GM19468 (cell line): ENCODE measurements around the gene GOT1.

Experiments
- ATAC-seq: cut with Tn5 transposase; IDR thresholded peaks from one replicate; pipeline ENCODE4 v1.9.1; 2021; ENCODE audit warnings: mild to moderate bottlenecking, moderate library complexity, moderate number of reproducible peaks; ENCODE audit not compliant: unreplicated experiment; ENCODE audit errors: extremely low read depth

The GOT1 gene

DNA sequence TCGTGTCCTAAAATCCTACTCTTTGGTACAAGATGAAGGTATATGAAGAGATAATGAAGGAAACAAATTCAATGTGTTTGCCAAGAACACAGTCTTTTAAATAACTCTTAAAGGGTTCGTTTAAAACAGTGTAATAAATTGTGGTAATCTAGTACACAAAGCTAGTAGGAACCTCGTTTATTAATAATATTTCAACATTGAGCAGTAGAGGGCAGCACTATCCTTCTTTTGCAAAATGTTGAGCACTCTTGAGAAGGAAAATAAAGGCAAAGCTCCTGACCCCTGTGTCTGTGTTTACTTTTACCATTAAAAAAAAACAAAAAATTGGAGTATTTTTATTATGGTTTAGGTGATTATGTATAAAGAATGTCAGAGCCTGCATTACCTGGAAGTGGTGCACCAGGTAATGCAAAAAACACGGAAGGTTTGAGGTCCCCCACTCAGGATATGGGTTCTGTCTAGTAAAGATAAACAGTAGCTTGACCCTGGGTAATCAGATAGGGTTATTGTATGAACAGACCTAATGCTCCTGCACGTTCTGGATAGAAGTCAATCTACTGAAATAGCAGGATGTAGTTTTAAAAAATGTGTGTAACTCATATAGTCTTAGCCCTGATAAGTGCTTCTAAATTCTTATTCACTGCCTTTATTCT, 5.7 kb upstream of the GOT1 start:
- ATAC-seq = no peak

GRCh38 chr10:99433378-99434020, 3.1 kb upstream of the GOT1 start:
- ATAC-seq = no peak

GRCh38 chr10:99432881-99433280, 2.5 kb upstream of the GOT1 start:
- ATAC-seq = no peak

- no peak for ATAC-seq
Observed at GRCh38 chr10:99432047-99432446, 1.6 kb upstream of the GOT1 start.

DNA sequence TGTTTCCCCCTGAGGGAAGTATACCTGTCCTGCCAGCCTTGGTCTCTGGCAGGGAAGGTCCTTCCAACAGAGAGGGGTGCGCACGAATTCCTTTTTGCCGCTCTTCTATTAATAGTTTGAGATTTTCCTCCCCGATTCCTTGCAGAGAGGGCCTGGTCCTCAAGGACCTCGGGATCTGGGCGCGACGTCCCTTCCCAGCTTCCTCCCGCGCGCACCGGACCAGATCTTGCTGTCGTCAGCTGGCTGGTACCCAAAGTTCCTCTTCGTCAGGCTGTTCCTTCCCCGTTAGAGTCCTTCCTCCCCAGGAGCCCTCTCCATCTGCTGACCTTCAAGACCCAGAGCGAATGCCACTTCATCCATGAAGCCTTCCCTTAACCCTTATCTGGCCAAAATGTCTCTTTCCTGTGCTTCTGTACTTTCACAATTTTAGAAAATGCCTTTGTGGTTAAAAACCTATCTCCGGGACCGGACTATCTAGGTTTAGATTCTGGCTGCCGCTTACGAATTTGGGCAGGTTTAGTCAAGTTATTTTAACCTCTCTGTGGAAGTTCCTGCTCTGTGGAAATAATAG, 851 bp upstream of the GOT1 start:
- ATAC-seq = no peak

DNA sequence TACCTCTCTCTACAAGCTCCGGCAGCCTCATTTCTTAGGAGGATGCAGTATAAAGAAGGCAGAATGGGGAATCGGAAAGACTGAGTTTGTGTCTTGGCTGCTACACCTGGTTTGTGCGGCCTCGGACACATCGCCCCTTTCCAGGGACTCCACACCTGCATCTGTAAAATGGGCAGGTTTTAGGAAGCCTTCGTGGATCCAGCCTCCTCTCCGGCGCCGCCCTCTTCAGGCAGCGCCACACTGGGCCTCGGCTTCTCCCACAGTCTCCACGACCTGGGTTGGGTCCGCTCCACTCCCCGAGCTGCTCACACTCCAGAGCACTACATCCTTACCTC, 341 bp downstream of the GOT1 start:
- ATAC-seq = no peak

- ATAC-seq = no peak
Observed at GRCh38 chr10:99429517-99430095, 818 bp downstream of the GOT1 start.

DNA sequence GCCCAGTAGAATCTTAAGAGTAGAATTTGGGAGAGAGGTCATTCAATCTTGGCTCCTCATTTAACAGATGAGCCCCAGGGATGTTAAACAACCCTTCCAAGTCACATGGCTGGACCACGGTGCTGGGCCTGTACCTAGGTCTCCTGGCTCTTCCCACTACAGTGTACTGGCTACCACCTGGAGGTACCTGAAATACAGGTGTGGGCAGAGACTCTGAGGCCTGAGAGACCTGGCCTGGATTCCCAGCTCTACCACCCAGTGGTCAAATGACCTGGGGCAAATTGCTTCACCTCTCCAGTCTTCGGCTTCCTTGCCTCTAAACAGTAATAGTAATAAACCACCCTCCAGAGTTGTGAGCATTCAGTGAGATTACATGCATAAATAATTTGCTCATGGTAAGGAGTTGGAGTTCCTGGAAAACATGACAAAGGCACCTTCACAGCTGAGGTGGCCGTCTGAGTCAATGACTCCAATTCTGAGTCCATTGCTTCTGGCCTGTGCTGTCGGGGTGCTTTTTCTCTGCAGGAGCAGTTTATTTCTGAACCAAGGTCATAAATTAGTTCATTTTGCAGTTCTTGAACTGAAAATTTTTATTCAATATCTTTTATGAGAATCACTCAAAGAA, 2.7 kb downstream of the GOT1 start:
- no peak for ATAC-seq

- ATAC-seq = no peak
Observed at GRCh38 chr10:99426689-99427088, 3.7 kb downstream of the GOT1 start.

DNA sequence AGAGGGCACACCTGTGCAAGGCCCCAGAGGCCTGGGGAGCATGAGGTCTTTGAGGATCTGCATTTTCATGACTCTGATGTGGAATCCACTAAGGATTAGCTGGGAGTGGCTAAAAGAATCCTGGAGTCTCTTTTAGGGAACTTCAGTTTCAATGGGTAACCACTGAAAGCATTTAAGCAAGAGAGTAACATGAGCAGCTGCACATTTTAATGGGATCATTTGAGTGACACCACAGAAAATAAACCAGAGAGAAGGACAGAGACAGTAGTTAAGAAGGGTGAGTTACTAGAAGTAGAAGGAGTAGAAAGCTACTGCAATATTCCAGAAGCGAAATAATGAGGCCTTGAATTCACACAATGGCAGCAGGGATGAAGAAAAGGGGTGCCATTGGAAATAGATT, 5.2 kb downstream of the GOT1 start:
- no peak for ATAC-seq

DNA sequence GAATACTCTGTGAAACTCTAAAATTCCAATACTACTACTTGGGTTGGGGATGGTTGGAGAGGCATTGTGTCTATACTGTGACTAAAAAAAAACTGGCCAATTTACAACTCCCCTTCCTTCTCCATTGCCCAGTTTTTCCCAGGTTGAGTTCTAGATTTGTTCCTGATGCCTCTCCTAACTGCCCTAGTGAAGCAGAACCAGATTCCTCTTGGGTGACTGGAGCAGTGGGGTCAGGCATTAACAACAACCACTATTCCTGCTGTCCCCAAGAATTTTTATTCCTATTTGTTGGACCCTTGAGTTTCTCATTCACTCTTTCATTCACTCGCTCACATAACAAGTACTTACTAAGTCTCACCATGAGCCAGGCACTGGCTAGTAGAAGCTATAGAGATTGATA, 5.8 kb downstream of the GOT1 start:
- no peak for ATAC-seq

- no peak for ATAC-seq
Observed at GRCh38 chr10:99422529-99423096, 7.8 kb downstream of the GOT1 start.

DNA sequence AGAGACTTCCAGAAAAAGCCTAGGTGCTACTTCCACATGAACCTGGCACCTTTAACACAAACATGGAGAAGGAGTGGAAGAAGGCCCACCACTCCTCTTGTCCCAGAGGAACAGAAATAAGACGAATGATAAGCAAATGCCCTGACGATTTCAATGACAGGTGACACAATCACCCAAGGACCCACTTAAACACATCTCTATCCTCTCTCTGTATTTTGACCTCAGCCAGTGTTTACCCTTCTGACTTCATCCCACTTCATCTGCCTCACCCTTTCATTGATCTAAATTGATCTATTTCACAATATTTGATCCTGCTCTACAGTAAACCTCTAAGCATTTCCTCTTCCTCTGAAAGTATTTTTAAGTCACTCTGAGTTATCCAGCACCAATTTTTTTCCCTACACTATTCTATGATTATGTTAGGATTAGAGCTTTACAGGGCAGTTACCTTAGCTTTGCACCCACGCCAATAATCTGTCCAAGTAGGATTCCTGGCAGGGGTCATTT, 9.1 kb downstream of the GOT1 start:
- no peak for ATAC-seq

DNA sequence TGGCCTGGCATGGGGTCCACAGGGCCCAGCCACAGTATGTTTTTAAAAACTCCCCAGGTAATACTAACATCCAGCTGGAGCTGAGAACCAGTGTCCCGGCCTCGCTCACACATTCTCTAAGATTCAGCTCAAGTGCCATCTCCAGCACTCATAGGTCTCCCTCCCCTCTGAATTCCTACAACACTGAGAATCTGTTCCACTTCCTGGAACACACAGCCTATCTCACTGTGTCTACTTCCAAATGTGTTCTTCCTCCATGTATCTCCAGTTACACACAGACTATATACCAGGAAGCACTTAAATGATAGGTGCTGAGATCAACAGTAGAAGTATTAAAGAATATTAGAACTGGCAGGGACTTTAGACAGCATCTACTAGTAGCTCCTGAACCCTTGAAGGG, 10.7 kb downstream of the GOT1 start:
- no peak for ATAC-seq

DNA sequence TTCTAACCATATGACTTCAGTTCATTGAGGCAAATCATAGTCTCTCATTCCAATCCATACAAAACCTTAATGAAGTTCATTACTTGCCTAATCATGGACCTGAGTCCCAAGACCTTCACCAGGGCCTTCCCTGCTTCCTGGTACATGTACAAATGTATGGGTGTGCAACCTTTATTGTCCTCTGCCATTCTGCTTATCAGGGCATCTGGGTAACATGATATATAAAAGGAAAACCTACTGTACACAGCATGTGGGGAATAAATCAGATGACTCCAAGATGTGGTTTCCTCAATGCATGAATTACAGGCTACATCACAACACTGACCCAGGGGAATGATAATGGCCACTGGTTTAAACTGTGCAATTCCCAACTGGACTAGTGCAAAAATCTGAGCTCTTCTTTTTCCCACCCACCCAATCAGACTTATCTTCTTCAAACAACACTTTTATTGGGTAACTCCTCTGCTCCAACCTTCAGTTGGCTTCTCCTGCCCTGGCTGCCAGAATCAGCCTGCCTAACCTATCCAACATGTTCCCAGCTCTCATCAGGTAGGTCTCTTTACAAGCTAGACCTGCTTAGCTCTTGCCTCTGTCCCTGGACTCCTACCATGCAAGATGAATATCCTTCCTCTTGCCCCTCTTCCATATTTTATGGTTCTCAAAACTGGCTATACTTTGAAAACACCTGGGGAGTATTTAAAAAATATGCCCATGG, 11.4 kb downstream of the GOT1 start:
- ATAC-seq = no peak

- no peak for ATAC-seq
Observed at GRCh38 chr10:99412099-99412498, 18.3 kb downstream of the GOT1 start.

DNA sequence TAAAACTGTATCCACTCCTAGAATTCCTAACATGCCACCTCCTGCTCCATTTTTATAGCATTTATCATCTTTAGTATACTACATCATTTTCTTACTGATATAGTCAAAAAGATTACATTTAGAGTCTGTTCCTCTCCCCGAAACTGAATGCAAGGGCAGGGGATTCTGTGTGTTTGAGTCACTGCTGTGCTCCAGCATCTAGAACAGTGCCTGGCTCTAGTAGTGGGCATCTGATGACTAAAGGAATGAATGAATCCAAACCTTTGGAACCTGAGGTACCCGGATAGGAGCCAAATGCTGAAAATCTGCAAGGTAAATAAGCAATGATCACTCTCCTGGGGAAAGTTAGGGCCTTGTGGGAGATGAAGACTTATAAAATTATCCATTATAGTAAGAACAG, 18.9 kb downstream of the GOT1 start:
- no peak for ATAC-seq

GRCh38 chr10:99410876-99411275, 19.5 kb downstream of the GOT1 start:
- ATAC-seq = no peak

DNA sequence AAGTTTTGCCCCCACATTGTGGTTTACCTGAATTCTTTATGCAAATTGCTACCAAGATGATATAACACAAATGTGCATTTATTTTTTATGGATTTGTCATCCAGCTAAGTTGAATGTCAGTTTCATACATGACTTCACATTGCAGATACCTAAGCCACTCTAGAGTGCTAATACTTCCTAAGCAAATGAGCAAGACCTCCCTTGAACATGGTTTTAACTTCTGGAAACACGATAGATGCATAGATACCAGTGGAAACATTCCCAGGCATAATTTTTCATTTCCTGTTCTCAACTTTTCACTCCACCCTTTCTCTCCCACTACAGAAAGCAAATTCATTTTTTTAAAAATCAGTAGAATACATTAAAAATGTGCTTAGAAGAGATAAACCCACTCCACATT, 20.3 kb downstream of the GOT1 start:
- no peak for ATAC-seq

DNA sequence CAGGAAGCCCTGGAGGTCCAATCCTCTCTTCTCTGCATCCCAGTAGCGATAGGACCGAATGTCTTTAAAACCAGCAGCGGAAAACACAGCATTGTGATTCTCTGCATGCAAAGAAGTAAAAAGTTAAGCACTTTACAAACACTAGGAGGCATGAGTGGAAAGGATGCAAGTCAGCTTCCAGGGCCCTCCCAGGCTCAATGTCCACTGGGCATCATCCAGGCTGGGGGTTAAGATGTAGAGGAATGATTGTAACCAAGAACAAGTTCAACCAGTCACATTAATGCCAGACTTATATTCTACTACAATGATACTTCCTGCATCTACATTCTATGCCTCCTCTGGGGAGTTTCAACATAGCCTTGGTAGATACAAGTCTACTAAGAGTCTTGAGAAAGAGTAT, 24.3 kb downstream of the GOT1 start:
- no peak for ATAC-seq
